WTC11 (cell line): Measurements from ENCODE around the gene NAT8L. TPM values are rescaled to one million over a fixed set of nuclear protein-coding genes. Genes with fewer than 3 reads are reported as not detected.

Experiments
- ATAC-seq: fragments of 200-7000 bp; cut with Tn5 transposase; 2 replicates; pipeline ENCODE4 v1.10.0; 2021; ENCODE audit warnings: mild to moderate bottlenecking, moderate library complexity
- Bru-seq: library from RNA; stranded (reverse); fragments of 400-500 nt; gene quantifications from one replicate; lab custom pipeline; 2021; lab: Mats Ljungman, UMichigan
- CTCF ChIA-PET: fragments of 300-600 bp; sonication (Branson Sonifier 250); formaldehyde crosslinking; loops from one replicate; lab custom pipeline; 2021; ENCODE audit warnings: antibody characterized with exemption; lab: Charles Lee
- POLR2A ChIA-PET: fragments of 350-600 bp; sonication (Branson Sonifier 250); formaldehyde crosslinking; loops from one replicate; lab custom pipeline; 2021; ENCODE audit warnings: antibody characterized with exemption; lab: Charles Lee
- DNase-seq: peaks from one replicate; pipeline ENCODE4 v3.0.0; 2021; ENCODE audit warnings: low spot score
- H3K27ac Mint-ChIP-seq: 2 replicates; pipeline ENCODE4 v1.8.0; 2021; ENCODE audit warnings: mixed read lengths
- H3K27me3 Mint-ChIP-seq: 2 replicates; pipeline ENCODE4 v1.8.0; 2021; ENCODE audit warnings: low read depth, mild to moderate bottlenecking, moderate library complexity, mixed read lengths
- H3K36me3 Mint-ChIP-seq: 2 replicates; pipeline ENCODE4 v1.8.0; 2021; ENCODE audit warnings: mixed read lengths
- H3K4me1 Mint-ChIP-seq: 2 replicates; pipeline ENCODE4 v1.8.0; 2022; ENCODE audit warnings: mixed read lengths
- H3K4me3 Mint-ChIP-seq: 2 replicates; pipeline ENCODE4 v1.8.0; 2021; ENCODE audit warnings: mild to moderate bottlenecking, moderate library complexity, mixed read lengths
- H3K9me3 Mint-ChIP-seq: 2 replicates; pipeline ENCODE4 v1.8.0; 2021; ENCODE audit warnings: mixed read lengths
- ETV6 ChIP-seq: sonication (generic); formaldehyde crosslinking; IDR thresholded peaks from 2 replicates; pipeline ENCODE4 v1.8.1; 2022; ENCODE audit warnings: mild to moderate bottlenecking, missing genetic modification reagents
- GRHL2 ChIP-seq: fragments of 250-450 bp; sonication (Bioruptor Pico); IDR thresholded peaks from 2 replicates; pipeline ENCODE4 v1.8.0; 2022; ENCODE audit warnings: mild to moderate bottlenecking, moderate library complexity; ENCODE audit not compliant: insufficient replicate concordance, severe bottlenecking
- GTF2I ChIP-seq: fragments of 250-450 bp; sonication (Bioruptor Pico); conservative IDR thresholded peaks from 2 replicates; pipeline ENCODE4 v1.4.0; 2021; ENCODE audit warnings: mild to moderate bottlenecking
- NR1H2 ChIP-seq: sonication (generic); formaldehyde crosslinking; IDR thresholded peaks from 2 replicates; pipeline ENCODE4 v1.9.0; 2021; ENCODE audit warnings: mild to moderate bottlenecking, moderate library complexity, missing genetic modification reagents
- SP1 ChIP-seq: sonication (generic); formaldehyde crosslinking; conservative IDR thresholded peaks from 2 replicates; pipeline ENCODE4 v1.8.1; 2022; ENCODE audit warnings: missing genetic modification reagents
- ZNF263 ChIP-seq: sonication (generic); formaldehyde crosslinking; IDR thresholded peaks from 2 replicates; pipeline ENCODE4 v1.8.1; 2022; ENCODE audit warnings: low read depth, mild to moderate bottlenecking, moderate library complexity, missing genetic modification reagents
- long read RNA-seq, 3 experiments: library from RNA in 1 of 3; library from capped mRNA in 1 of 3; library from polyadenylated mRNA in 1 of 3; unstranded in 2 of 3; stranded (forward) in 1 of 3; transcript quantifications; one replicate each; pipeline ENCODE4 v2.0.0, GENCODE V29; 2021
- total RNA-seq: library from RNA; stranded (reverse); gene quantifications from 3 replicates; pipeline ENCODE4 v1.2.3, GENCODE V29; 2021
- TF ChIP-seq, protein P1 (sequence below): sonication (generic); formaldehyde crosslinking; IDR thresholded peaks from 2 replicates; pipeline ENCODE4 v1.8.0; 2022; ENCODE audit warnings: mild to moderate bottlenecking, missing genetic modification reagents
- TF ChIP-seq, protein P2 (sequence below): sonication (generic); formaldehyde crosslinking; IDR thresholded peaks from 2 replicates; pipeline ENCODE4 v1.8.1; 2023; ENCODE audit warnings: mild to moderate bottlenecking, missing genetic modification reagents, moderate library complexity
- TF ChIP-seq, protein P3 (sequence below): sonication (generic); formaldehyde crosslinking; IDR thresholded peaks from 2 replicates; pipeline ENCODE4 v1.8.0; 2022; ENCODE audit warnings: mild to moderate bottlenecking, missing genetic modification reagents
- TF ChIP-seq, protein P4 (sequence below): sonication (generic); formaldehyde crosslinking; IDR thresholded peaks from 2 replicates; pipeline ENCODE4 v1.8.0; 2023; ENCODE audit warnings: missing genetic modification reagents, mild to moderate bottlenecking, borderline replicate concordance
- TF ChIP-seq, protein P5 (sequence below): sonication (generic); formaldehyde crosslinking; IDR thresholded peaks from 2 replicates; pipeline ENCODE4 v1.8.1; 2023; ENCODE audit warnings: mild to moderate bottlenecking, missing genetic modification reagents

Gene NAT8L, protein sequence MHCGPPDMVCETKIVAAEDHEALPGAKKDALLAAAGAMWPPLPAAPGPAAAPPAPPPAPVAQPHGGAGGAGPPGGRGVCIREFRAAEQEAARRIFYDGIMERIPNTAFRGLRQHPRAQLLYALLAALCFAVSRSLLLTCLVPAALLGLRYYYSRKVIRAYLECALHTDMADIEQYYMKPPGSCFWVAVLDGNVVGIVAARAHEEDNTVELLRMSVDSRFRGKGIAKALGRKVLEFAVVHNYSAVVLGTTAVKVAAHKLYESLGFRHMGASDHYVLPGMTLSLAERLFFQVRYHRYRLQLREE
- total RNA-seq (19.7 to 20.2 TPM (median 20.0 TPM) in 3 replicates), Bru-seq, nascent RNA (percentile 57 among the genes with signal in this experiment)
- long read RNA-seq, experiment 1, full-length matches to known transcripts, result 18 of 58 reads
- long read RNA-seq, experiment 1, partial matches to known transcripts, result 39 of 58 reads
- long read RNA-seq, experiment 1, other reads (novel, unspliced or antisense), result 1 of 58 reads
- long read RNA-seq, experiment 2, full-length matches to known transcripts, result 8 of 37 reads
- long read RNA-seq, experiment 2, partial matches to known transcripts, result 2 of 37 reads
- long read RNA-seq, experiment 2, other reads (novel, unspliced or antisense), result 27 of 37 reads
- long read RNA-seq, experiment 3, partial matches to known transcripts, result 0 of 4 reads
- long read RNA-seq, experiment 3, other reads (novel, unspliced or antisense), result 4 of 4 reads

DNA sequence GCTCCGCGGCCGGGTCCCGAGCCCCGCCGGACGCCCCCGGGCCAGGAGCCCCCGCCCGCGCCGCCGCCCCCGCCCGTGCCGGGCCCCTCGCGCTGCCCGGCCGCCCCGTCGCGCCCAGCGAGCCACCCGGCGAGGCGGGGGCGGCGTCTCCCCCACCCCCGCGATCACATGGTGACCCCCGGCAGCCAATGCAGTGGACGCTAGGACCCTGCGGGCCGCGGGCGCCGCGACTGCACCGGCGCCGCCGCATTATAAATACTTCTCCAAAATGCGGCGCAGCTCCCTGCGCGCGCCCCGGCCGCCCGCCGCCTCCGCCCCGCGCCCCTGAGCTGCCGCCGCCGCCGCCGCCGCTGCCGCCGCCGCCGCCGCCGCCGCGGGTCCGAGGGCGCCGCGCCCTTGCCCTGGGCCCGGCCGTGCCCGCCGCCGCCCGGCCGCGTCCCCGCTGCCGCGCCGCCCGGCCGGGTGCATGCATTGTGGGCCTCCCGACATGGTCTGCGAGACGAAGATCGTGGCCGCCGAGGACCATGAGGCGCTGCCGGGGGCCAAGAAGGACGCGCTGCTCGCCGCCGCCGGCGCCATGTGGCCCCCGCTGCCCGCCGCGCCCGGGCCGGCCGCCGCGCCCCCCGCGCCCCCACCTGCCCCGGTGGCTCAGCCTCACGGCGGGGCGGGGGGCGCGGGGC lies at the start of gene NAT8L:
TSS of gene NAT8L (plus strand) at position 282 of the 680 bp plus-strand sequence. CDS start at position 467, 185 bp downstream.
- ATAC-seq, result peak; percentile 35
- Mint-ChIP-seq H3K27me3 (peaks cover 48% of the 10 kb centered on the region), H3K4me3 (peak within 1 kb of the TSS; percentile 55), H3K9me3 (no peaks in the 10 kb centered on the region), H3K4me1 (peaks cover 3% of the 10 kb centered on the region), H3K27ac (no peak within 1 kb of the TSS), H3K36me3 (no peaks in the 10 kb centered on the region)
- ChIA-PET CTCF (interaction anchor here (0.8 to 1.6 kb wide), 4 partner anchors 9 to 547 kb away, joined by 3 to 5 read pairs (median 4); a partner anchor contains a TSS), POLR2A (no interaction called here)
- TF ChIP-seq, protein P1, sequence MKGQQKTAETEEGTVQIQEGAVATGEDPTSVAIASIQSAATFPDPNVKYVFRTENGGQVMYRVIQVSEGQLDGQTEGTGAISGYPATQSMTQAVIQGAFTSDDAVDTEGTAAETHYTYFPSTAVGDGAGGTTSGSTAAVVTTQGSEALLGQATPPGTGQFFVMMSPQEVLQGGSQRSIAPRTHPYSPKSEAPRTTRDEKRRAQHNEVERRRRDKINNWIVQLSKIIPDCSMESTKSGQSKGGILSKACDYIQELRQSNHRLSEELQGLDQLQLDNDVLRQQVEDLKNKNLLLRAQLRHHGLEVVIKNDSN, result peak; percentile 65; the same call in 1 of the 2 replicates
- TF ChIP-seq, protein P2, sequence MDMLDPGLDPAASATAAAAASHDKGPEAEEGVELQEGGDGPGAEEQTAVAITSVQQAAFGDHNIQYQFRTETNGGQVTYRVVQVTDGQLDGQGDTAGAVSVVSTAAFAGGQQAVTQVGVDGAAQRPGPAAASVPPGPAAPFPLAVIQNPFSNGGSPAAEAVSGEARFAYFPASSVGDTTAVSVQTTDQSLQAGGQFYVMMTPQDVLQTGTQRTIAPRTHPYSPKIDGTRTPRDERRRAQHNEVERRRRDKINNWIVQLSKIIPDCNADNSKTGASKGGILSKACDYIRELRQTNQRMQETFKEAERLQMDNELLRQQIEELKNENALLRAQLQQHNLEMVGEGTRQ (CRISPR knock-in tag), result peak; percentile 76
- TF ChIP-seq GRHL2 (CRISPR knock-in tag) (no peak), SP1 (CRISPR knock-in tag) (0 out of 2 replicates have a peak, but pooled peaks have one; percentile 3), ETV6 (CRISPR knock-in tag) (0 out of 2 replicates have a peak, but pooled peaks have one; percentile 31)
- peak; percentile 62 for DNase-seq

DNA sequence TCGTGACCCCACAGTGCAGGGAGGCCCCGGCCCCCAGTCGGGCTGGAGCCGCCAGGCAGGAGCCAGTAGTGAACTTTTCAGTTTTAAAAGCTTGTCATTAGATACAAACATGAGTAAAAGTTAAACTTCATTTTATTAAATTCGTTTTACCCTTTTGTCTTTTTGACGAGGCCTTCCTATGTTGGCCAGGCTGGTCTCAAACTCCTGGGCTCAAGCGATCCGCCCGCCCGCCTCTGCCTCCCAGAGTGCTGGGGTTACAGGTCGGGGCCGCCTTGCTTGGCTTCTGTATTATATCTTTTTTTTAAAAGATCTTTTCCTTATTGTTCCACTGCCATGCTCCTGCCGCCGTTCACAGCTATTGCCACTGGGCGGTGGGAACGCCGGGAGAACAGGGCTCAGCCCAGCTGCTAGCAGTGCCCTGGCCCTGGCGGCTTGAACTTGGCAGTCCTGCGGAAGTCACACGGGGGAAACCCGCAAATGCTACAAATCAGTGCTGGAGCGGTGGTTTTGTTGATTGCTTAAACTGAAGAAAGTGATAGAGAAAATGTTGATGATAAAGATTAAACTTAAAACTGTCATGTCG lies 49.4 kb upstream of the NAT8L start:
- Mint-ChIP-seq H3K27ac (no peak overlapping the region), H3K4me3 (peak overlapping the region; percentile 85), H3K36me3 (peaks cover 9% of the 10 kb centered on the region), H3K27me3 (peaks cover 9% of the 10 kb centered on the region), H3K4me1 (peaks cover 14% of the 10 kb centered on the region), H3K9me3 (no peaks in the 10 kb centered on the region)
- DNase-seq (peak; percentile 66), ATAC-seq (peak; percentile 63)
- TF ChIP-seq, protein P3, sequence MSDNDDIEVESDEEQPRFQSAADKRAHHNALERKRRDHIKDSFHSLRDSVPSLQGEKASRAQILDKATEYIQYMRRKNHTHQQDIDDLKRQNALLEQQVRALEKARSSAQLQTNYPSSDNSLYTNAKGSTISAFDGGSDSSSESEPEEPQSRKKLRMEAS (CRISPR knock-in tag), result no peak
- TF ChIP-seq NR1H2 (CRISPR knock-in tag) (no peak), GTF2I (CRISPR knock-in tag) (no peak), ZNF263 (CRISPR knock-in tag) (0 out of 2 replicates have a peak, but pooled peaks have one; percentile 12)
- TF ChIP-seq, protein P4, sequence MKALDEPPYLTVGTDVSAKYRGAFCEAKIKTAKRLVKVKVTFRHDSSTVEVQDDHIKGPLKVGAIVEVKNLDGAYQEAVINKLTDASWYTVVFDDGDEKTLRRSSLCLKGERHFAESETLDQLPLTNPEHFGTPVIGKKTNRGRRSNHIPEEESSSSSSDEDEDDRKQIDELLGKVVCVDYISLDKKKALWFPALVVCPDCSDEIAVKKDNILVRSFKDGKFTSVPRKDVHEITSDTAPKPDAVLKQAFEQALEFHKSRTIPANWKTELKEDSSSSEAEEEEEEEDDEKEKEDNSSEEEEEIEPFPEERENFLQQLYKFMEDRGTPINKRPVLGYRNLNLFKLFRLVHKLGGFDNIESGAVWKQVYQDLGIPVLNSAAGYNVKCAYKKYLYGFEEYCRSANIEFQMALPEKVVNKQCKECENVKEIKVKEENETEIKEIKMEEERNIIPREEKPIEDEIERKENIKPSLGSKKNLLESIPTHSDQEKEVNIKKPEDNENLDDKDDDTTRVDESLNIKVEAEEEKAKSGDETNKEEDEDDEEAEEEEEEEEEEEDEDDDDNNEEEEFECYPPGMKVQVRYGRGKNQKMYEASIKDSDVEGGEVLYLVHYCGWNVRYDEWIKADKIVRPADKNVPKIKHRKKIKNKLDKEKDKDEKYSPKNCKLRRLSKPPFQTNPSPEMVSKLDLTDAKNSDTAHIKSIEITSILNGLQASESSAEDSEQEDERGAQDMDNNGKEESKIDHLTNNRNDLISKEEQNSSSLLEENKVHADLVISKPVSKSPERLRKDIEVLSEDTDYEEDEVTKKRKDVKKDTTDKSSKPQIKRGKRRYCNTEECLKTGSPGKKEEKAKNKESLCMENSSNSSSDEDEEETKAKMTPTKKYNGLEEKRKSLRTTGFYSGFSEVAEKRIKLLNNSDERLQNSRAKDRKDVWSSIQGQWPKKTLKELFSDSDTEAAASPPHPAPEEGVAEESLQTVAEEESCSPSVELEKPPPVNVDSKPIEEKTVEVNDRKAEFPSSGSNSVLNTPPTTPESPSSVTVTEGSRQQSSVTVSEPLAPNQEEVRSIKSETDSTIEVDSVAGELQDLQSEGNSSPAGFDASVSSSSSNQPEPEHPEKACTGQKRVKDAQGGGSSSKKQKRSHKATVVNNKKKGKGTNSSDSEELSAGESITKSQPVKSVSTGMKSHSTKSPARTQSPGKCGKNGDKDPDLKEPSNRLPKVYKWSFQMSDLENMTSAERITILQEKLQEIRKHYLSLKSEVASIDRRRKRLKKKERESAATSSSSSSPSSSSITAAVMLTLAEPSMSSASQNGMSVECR (CRISPR knock-in tag), result no peak
- TF ChIP-seq, protein P5, sequence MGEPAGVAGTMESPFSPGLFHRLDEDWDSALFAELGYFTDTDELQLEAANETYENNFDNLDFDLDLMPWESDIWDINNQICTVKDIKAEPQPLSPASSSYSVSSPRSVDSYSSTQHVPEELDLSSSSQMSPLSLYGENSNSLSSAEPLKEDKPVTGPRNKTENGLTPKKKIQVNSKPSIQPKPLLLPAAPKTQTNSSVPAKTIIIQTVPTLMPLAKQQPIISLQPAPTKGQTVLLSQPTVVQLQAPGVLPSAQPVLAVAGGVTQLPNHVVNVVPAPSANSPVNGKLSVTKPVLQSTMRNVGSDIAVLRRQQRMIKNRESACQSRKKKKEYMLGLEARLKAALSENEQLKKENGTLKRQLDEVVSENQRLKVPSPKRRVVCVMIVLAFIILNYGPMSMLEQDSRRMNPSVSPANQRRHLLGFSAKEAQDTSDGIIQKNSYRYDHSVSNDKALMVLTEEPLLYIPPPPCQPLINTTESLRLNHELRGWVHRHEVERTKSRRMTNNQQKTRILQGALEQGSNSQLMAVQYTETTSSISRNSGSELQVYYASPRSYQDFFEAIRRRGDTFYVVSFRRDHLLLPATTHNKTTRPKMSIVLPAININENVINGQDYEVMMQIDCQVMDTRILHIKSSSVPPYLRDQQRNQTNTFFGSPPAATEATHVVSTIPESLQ (CRISPR knock-in tag), result no peak
- POLR2A ChIA-PET, result interaction anchor here (1.1 kb wide), 1 partner anchor 26 kb away, joined by 3 read pairs; no protein-coding TSS in a partner anchor
- CTCF ChIA-PET, result interaction anchor here (0.6 to 1.3 kb wide), 8 partner anchors 10 to 394 kb away, joined by 3 to 4 read pairs (median 3); a partner anchor contains a TSS
